HG02759 (cell line): ENCODE measurements around the gene PTPRF.
"Not testable (repeated sequence)": the region's sequence is repeated elsewhere in the genome, so short reads cannot be mapped to it uniquely, and the experiment has no call there.

Source experiments
- ATAC-seq: cut with Tn5 transposase; IDR thresholded peaks from one replicate; pipeline ENCODE4 v1.9.1; 2021; ENCODE audit warnings: mild to moderate bottlenecking, moderate library complexity; ENCODE audit not compliant: unreplicated experiment

The PTPRF gene

GRCh38 chr1:43620956-43621355 is 90.3 kb downstream of the PTPRF start:
- ATAC-seq = no peak

- no peak for ATAC-seq
Measured at GRCh38 chr1:43621386-43621785, 90.7 kb downstream of the PTPRF start.

GRCh38 chr1:43621861-43622260 is 91.2 kb downstream of the PTPRF start:
- ATAC-seq = no peak

- no peak for ATAC-seq
Measured at GRCh38 chr1:43622471-43622870, 91.8 kb downstream of the PTPRF start.

- ATAC-seq = no peak
Measured at GRCh38 chr1:43622901-43623780, 92.5 kb downstream of the PTPRF start.

- no peak for ATAC-seq
Measured at GRCh38 chr1:43625063-43625780, 94.5 kb downstream of the PTPRF start.

GRCh38 chr1:43632135-43632670 is 101.5 kb downstream of the PTPRF start:
- no peak for ATAC-seq

- ATAC-seq = no peak
Measured at GRCh38 chr1:43634721-43635120, 104.0 kb downstream of the PTPRF start.

- ATAC-seq = no peak
Measured at GRCh38 chr1:43636006-43636641, 105.4 kb downstream of the PTPRF start.

- ATAC-seq = no peak
Measured at GRCh38 chr1:43637267-43637666, 106.6 kb downstream of the PTPRF start.

GRCh38 chr1:43638381-43638780 is 107.7 kb downstream of the PTPRF start:
- ATAC-seq = not testable (repeated sequence)

GRCh38 chr1:43639976-43640794 is 109.5 kb downstream of the PTPRF start:
- ATAC-seq = no peak

GRCh38 chr1:43644558-43644957 is 113.9 kb downstream of the PTPRF start:
- no peak for ATAC-seq

GRCh38 chr1:43645461-43645860 is 114.8 kb downstream of the PTPRF start:
- no peak for ATAC-seq

GRCh38 chr1:43647331-43647730 is 116.6 kb downstream of the PTPRF start:
- ATAC-seq = not testable (repeated sequence)

- ATAC-seq = no peak
Measured at GRCh38 chr1:43648221-43648847, 117.7 kb downstream of the PTPRF start.

GRCh38 chr1:43648876-43649477 is 118.3 kb downstream of the PTPRF start:
- ATAC-seq = no peak

GRCh38 chr1:43650310-43651085 is 119.8 kb downstream of the PTPRF start:
- peak; percentile 70 for ATAC-seq

- ATAC-seq = no peak
Measured at GRCh38 chr1:43651188-43651587, 120.5 kb downstream of the PTPRF start.
